NCI-H1092 treated with DMSO at 0.1 percent for 48 hours (cell line): Measurements from ENCODE around the gene TBC1D14.
A peak's percentile ranks its signal among the peaks of the same experiment; 100 is the strongest.

ENCODE experiments used
- DNase-seq: peaks from one replicate; lab custom pipeline; 2025; lab: John Stamatoyannopoulos, UW

TBC1D14 gene

GRCh38 chr4:7023486-7023885, 113.9 kb downstream of the TBC1D14 start:
- no peak for DNase-seq

- no peak for DNase-seq
Observed at GRCh38 chr4:7023901-7024300, 114.3 kb downstream of the TBC1D14 start.

- no peak for DNase-seq
Observed at GRCh38 chr4:7024336-7024890, 114.8 kb downstream of the TBC1D14 start.

GRCh38 chr4:7025040-7025602, 115.5 kb downstream of the TBC1D14 start:
- DNase-seq, result no peak

- no peak for DNase-seq
Observed at GRCh38 chr4:7026107-7026506, 116.5 kb downstream of the TBC1D14 start.

GRCh38 chr4:7027284-7027683, 117.7 kb downstream of the TBC1D14 start:
- DNase-seq, result no peak

GRCh38 chr4:7027913-7028312, 118.3 kb downstream of the TBC1D14 start:
- no peak for DNase-seq

- DNase-seq, result no peak
Observed at GRCh38 chr4:7029212-7029611, 119.6 kb downstream of the TBC1D14 start.

GRCh38 chr4:7029921-7030320, 120.3 kb downstream of the TBC1D14 start:
- no peak for DNase-seq

- DNase-seq, result no peak
Observed at GRCh38 chr4:7030856-7031255, 121.2 kb downstream of the TBC1D14 start.

- DNase-seq, result no peak
Observed at GRCh38 chr4:7031558-7032449, 122.2 kb downstream of the TBC1D14 start.

GRCh38 chr4:7032596-7032995, 123.0 kb downstream of the TBC1D14 start:
- no peak for DNase-seq

GRCh38 chr4:7034262-7035081, 124.8 kb downstream of the TBC1D14 start:
- peak; percentile 34 for DNase-seq

GRCh38 chr4:7037425-7037824, 127.8 kb downstream of the TBC1D14 start:
- DNase-seq, result no peak

GRCh38 chr4:7040765-7041164, 131.1 kb downstream of the TBC1D14 start:
- DNase-seq, result no peak

GRCh38 chr4:7041246-7041645, 131.6 kb downstream of the TBC1D14 start:
- DNase-seq, result no peak

GRCh38 chr4:7041801-7042502, 132.3 kb downstream of the TBC1D14 start:
- peak; percentile 49 for DNase-seq

GRCh38 chr4:7042503-7043283, 133.1 kb downstream of the TBC1D14 start:
- DNase-seq, result peak; percentile 98

GRCh38 chr4:7043284-7044136, 133.9 kb downstream of the TBC1D14 start, which contains the start of gene TADA2B:
TADA2B (plus strand) TSS chr4:7043372; CDS start chr4:7043580, 208 bp downstream.
- DNase-seq, result peak; percentile 57
